Measurements from ENCODE around the gene RGL2. TPM values are rescaled to one million over a fixed set of nuclear protein-coding genes. Genes with fewer than 3 reads are reported as not detected.
A peak's percentile ranks its signal among the peaks of the same experiment; 100 is the strongest.

RGL2 gene
- total and polyA plus RNA-seq, 2 of the 13 experiments (the other 11 are each of a cell fraction or from before 2014, with no cell fraction given): 22.9 to 47.4 TPM

DNA sequence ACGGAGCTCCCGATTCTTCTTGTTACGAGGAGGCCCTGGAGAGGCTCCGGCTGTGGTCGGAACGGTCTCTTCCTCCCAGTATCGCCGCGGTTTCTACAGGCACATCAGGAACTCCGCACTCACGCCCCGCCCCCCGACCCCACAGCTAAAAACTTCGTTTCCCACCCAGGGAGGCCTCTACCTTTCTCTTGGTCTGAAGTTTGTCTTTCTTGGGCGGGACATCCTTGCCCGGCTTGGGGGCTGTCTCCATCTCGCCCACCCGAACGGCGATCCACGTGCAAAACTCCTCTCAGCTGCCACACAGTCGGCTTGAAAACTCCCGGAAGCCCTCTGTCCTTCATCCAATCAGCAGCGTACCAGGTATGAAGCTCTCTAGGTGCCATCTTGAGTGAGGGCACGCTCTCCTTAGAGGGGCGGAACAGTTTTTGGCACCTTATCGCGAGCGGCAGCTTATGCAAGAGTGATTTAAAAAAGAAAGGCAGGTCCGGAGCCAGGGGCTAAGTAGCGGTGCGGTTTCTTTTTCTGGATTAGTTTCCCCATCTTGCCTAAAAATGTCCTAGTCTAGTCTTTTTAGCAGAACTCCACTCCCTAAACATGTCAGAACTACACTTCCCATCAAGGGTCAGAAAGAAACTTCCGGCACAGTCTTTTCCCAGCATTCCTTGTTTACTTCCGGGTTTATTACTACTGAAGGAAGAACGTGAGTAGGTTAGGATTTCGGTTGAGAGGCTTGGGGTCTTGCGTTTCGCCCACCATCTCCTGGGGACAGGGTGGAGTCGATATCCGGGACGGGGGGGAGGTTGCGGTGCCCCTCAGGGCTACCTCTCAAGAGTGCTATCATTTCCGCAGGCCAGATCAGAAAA lies 9.6 kb downstream of the RGL2 start, which contains the start of the genes PFDN6 and WDR46 (continued):
- TF ChIP-seq, protein P1, sequence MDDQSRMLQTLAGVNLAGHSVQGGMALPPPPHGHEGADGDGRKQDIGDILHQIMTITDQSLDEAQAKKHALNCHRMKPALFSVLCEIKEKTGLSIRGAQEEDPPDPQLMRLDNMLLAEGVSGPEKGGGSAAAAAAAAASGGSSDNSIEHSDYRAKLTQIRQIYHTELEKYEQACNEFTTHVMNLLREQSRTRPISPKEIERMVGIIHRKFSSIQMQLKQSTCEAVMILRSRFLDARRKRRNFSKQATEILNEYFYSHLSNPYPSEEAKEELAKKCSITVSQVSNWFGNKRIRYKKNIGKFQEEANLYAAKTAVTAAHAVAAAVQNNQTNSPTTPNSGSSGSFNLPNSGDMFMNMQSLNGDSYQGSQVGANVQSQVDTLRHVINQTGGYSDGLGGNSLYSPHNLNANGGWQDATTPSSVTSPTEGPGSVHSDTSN (CRISPR knock-in tag; IDR thresholded peaks at IDR 0.05; ENCODE audit: borderline replicate concordance): no peak
- TF ChIP-seq MXD4 (CRISPR knock-in tag; IDR thresholded peaks at IDR 0.05) (peak; percentile 93; the same call in 1 of the 2 replicates), FOXK1 (CRISPR knock-in tag; IDR thresholded peaks at IDR 0.05; ENCODE audit: borderline replicate concordance, low read depth) (peak; percentile 100), ZNF335 (CRISPR knock-in tag; IDR thresholded peaks at IDR 0.05) (peak; percentile 77), KDM3A (CRISPR knock-in tag; IDR thresholded peaks at IDR 0.05; ENCODE audit: low read depth) (no peak), CENPX (CRISPR knock-in tag; IDR thresholded peaks at IDR 0.05) (no peak), DMAP1 (CRISPR knock-in tag; IDR thresholded peaks at IDR 0.05) (peak; percentile 75), ZNF747 (CRISPR knock-in tag; IDR thresholded peaks at IDR 0.05; ENCODE audit: borderline replicate concordance) (no peak), ZNF563 (CRISPR knock-in tag; IDR thresholded peaks at IDR 0.05) (peak; percentile 19; the same call in 1 of the 2 replicates), ZNF678 (CRISPR knock-in tag; IDR thresholded peaks at IDR 0.05) (no peak), ZNF770 (CRISPR knock-in tag; IDR thresholded peaks at IDR 0.05) (no peak), TOE1 (CRISPR knock-in tag; IDR thresholded peaks at IDR 0.05) (no peak), MIER2 (CRISPR knock-in tag; IDR thresholded peaks at IDR 0.05) (no peak), ZSCAN22 (CRISPR knock-in tag; IDR thresholded peaks at IDR 0.05) (no peak), ZNF256 (CRISPR knock-in tag; conservative IDR thresholded peaks at IDR 0.05) (no peak), CERS6 (CRISPR knock-in tag; IDR thresholded peaks at IDR 0.05) (no peak), XBP1 (CRISPR knock-in tag; IDR thresholded peaks at IDR 0.05) (no peak), ZNF138 (CRISPR knock-in tag; IDR thresholded peaks at IDR 0.05; ENCODE audit: low read depth) (no peak), HNRNPLL (IDR thresholded peaks at IDR 0.05; ENCODE audit: low read depth, low read length, poor library complexity, severe bottlenecking) (no peak), ZMAT3 (CRISPR knock-in tag; conservative IDR thresholded peaks at IDR 0.05) (no peak)
- TF ChIP-seq, protein P2, sequence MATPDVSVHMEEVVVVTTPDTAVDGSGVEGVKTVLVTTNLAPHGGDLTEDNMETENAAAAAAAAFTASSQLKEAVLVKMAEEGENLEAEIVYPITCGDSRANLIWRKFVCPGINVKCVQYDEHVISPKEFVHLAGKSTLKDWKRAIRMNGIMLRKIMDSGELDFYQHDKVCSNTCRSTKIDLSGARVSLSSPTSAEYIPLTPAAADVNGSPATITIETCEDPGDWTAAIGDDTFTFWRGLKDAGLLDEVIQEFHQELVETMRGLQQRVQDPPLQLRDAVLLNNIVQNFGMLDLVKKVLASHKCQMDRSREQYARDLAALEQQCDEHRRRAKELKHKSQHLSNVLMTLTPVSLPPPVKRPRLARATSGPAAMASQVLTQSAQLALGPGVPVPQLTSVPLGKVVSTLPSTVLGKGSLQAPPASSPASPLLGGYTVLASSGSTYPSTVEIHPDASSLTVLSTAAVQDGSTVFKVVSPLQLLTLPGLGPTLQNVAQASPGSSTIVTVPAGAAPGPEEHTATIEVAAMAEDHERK (CRISPR knock-in tag; IDR thresholded peaks at IDR 0.05; ENCODE audit: low read depth): 0 out of 2 replicates have a peak, but pooled peaks have one; percentile 33

All from HepG2 (cell line).